ENCODE measurements around the gene TENM3. TPM values are rescaled to one million over a fixed set of nuclear protein-coding genes. Genes with fewer than 3 reads are reported as not detected.

TENM3 gene
- total and polyA plus RNA-seq, 2 of the 8 experiments (the other 6 are each of a cell fraction or from before 2014, with no cell fraction given) = 36.9 to 69.3 TPM

DNA sequence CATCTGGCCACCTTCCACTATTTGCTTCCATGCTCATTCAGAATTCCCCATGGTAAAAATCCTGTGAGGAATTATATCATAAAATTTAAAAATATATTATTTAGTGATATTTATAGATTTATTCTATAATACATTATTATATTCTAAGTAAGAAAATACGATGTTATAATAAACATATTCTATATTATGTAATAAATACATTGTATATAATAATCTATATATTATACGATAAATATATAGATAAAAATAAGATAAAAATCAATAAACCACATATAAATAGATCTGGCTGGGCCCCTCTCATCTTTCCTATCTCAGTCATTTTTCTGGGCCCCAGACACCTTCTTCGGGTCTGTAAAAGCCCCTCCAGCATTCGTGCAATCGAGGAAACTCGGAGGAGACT is 605.5 kb downstream of the TENM3 start:
- POLR2A ChIA-PET (ENCODE audit: partially characterized antibody) = no interaction called here
- no peak overlapping the region for H4K91ac ChIP-seq (replicated peaks; ENCODE audit: insufficient read length, low read length)
- 92% methylated on average over 6 of the region's 6 CpGs; no CpG with 5 or more reads in 1 of the 2 experiments for WGBS, 2 experiments (ENCODE audit: extremely low coverage in 1 of 2, insufficient coverage in 1 of 2, insufficient read length in 1 of 2, insufficient replicate concordance in 2 of 2, low coverage in 1 of 2, low lambda C conversion rate in 2 of 2, missing lambda C conversion rate in 1 of 2)

More for the DNA sequence above, 605.5 kb downstream of the TENM3 start:
- no peak overlapping the region for H3K18ac ChIP-seq (ENCODE audit: extremely low read depth, low read length)
- H2BK20ac ChIP-seq (ENCODE audit: low read length) = no peak overlapping the region
- H2BK15ac ChIP-seq (ENCODE audit: low read length) = no peak overlapping the region
- no peak overlapping the region for H3K9ac ChIP-seq (replicated peaks in 1 of 4; ENCODE audit: extremely low read depth in 1 of 4, low read depth in 3 of 4, low read length in 3 of 4)
- no peaks in the 10 kb centered on the region for H3K79me2 ChIP-seq (ENCODE audit: control insufficient read depth in 1 of 2, insufficient read depth in 2 of 2, low read length in 2 of 2)
- no peak overlapping the region for H3K56ac ChIP-seq (replicated peaks; ENCODE audit: insufficient read length, low read depth, low read length)
- H4K5ac ChIP-seq (ENCODE audit: insufficient read length, low read depth, low read length) = no peak overlapping the region
- no peaks in the 10 kb centered on the region for H3K23me2 ChIP-seq (ENCODE audit: low read depth, low read length)
- no peak for FAIRE-seq
- no peaks in the 10 kb centered on the region for H3K27me3 ChIP-seq (replicated peaks in 1 of 4; ENCODE audit: control insufficient read depth in 3 of 4, extremely low read depth in 1 of 4, insufficient read depth in 3 of 4, low read length in 3 of 4)
- H2BK120ac ChIP-seq (replicated peaks; ENCODE audit: low read depth, low read length) = no peak overlapping the region
- H2BK12ac ChIP-seq (ENCODE audit: low read depth, low read length) = no peak overlapping the region
- no peak overlapping the region for H3K14ac ChIP-seq (ENCODE audit: insufficient read length)
- H3K4me1 ChIP-seq (replicated peaks in 1 of 4; ENCODE audit: control insufficient read depth in 3 of 4, insufficient read depth in 4 of 4, low read length in 3 of 4) = peaks cover 0 to 3% (median 1%) of the 10 kb centered on the region in 4 experiments; a peak in 2 of 7 replicates
- no peak overlapping the region for H3K23ac ChIP-seq (ENCODE audit: insufficient read length)
- no peak overlapping the region for H2BK5ac ChIP-seq (ENCODE audit: low read depth, low read length)
- TF ChIP-seq NANOG (IDR thresholded peaks at IDR 0.05; ENCODE audit: insufficient read depth, low read depth, low read length, poor library complexity, severe bottlenecking) = no peak
- no peak for TF ChIP-seq CEBPB (IDR thresholded peaks at IDR 0.05; ENCODE audit: low read depth, low read length)
- TF ChIP-seq RXRA (IDR thresholded peaks at IDR 0.05; ENCODE audit: insufficient read depth, low read depth, low read length) = no peak
- TF ChIP-seq SRF (IDR thresholded peaks at IDR 0.05; ENCODE audit: low read depth, low read length) = no peak
- no peak overlapping the region for H2AK5ac ChIP-seq (ENCODE audit: low read depth, low read length)
- H4K20me1 ChIP-seq (replicated peaks in 1 of 2; ENCODE audit: control insufficient read depth in 1 of 2, insufficient read depth in 2 of 2, low read length in 2 of 2) = no peaks in the 10 kb centered on the region
- no peak overlapping the region for H3K4me2 ChIP-seq (ENCODE audit: insufficient read depth in 1 of 2, low read depth in 2 of 2, low read length in 2 of 2)
- H3K4ac ChIP-seq (replicated peaks; ENCODE audit: insufficient read length, low read depth, low read length) = no peak overlapping the region
- no peak overlapping the region for H4K8ac ChIP-seq (ENCODE audit: extremely low read depth, insufficient read depth, low read length)
- peaks cover 0 to 3% of the 10 kb centered on the region in 2 experiments; a peak in 2 of 4 replicates for H3K9me3 ChIP-seq (ENCODE audit: insufficient read depth in 2 of 2, low read depth in 1 of 2, low read length in 1 of 2)
- no peak overlapping the region for H3K27ac ChIP-seq (ENCODE audit: low read depth, low read length)
- H3K79me1 ChIP-seq (ENCODE audit: low read depth, low read length) = no peaks in the 10 kb centered on the region
- no peaks in the 10 kb centered on the region for H3K36me3 ChIP-seq (ENCODE audit: control insufficient read depth in 2 of 4, insufficient read depth in 4 of 4, low read length in 3 of 4)
- CTCF ChIA-PET (ENCODE audit: partially characterized antibody) = no interaction called here
- no peak overlapping the region for H3K4me3 ChIP-seq (ENCODE audit: extremely low read depth in 1 of 4, insufficient read depth in 2 of 4, low read depth in 3 of 4, low read length in 4 of 4)
- H2AFZ ChIP-seq (ENCODE audit: low read length) = no peak overlapping the region
- no peak for DNase-seq (ENCODE audit: low read depth in 1 of 2, low spot score in 2 of 2)

Small RNAs within 50 kb of the gene (small RNA-seq; reads per million reads assigned to genes)
- gene RN7SKP67 (ENCODE audit: insufficient read depth) = not detected
- not detected for gene RNU2-34P (ENCODE audit: insufficient read depth)
